A549 (cell line): ENCODE results near the gene BCAT1. TPM values are rescaled to one million over a fixed set of nuclear protein-coding genes. Genes with fewer than 3 reads are reported as not detected.

Experiments
- ATAC-seq, 2 experiments: fragments of 200-7000 bp in 1 of 2; fragments of >200 bp in 1 of 2; cut with Nextera tagmentation in 1 of 2; cut with Tn5 transposase in 1 of 2; 3 replicates each; pipeline versions ENCODE4 v1.8.0 to v1.9.1; 2018 to 2020; ENCODE audit warnings: mild to moderate bottlenecking in 1 of 2, moderate library complexity in 1 of 2
- CTCF ChIA-PET: fragments of 300-600 bp; sonication (Branson Sonifier 250); formaldehyde crosslinking; extraction: SDS; loops from one replicate; lab custom pipeline; 2021; ENCODE audit warnings: antibody characterized with exemption, inconsistent platforms; lab: Yijun Ruan, JAX
- POLR2A ChIA-PET: fragments of 350-600 bp; formaldehyde crosslinking; extraction: SDS; loops from one replicate; lab custom pipeline; 2021; ENCODE audit warnings: antibody characterized with exemption, inconsistent platforms; lab: Yijun Ruan, JAX
- DNase-seq, 2 experiments: peaks; one replicate each; pipeline versions ENCODE4 v3.0.0 to v3.0.0-alpha.2; 2011 to 2016; ENCODE audit warnings: low read depth in 1 of 2, low spot score in 1 of 2
- FAIRE-seq: peaks from 2 replicates; lab custom pipeline; 2011; peaks lifted over from hg19 to GRCh38; lab: Jason Lieb, UNC
- H3K27ac ChIP-seq, 2 experiments: fragments of >200 bp; sonication (Bioruptor Twin); formaldehyde crosslinking; 3 replicates each; pipeline ENCODE4 v1.5.1; 2016 to 2017
- H3K4me1 ChIP-seq: fragments of >200 bp; sonication (Bioruptor Twin); formaldehyde crosslinking; 3 replicates; pipeline ENCODE4 v1.6.1; 2016
- H3K4me2 ChIP-seq: fragments of >200 bp; sonication (Bioruptor Twin); formaldehyde crosslinking; 3 replicates; pipeline ENCODE4 v1.6.1; 2016
- H3K4me3 ChIP-seq: fragments of >200 bp; sonication (Bioruptor Twin); formaldehyde crosslinking; 3 replicates; pipeline ENCODE4 v1.5.1; 2016
- H3K9me3 ChIP-seq: fragments of >200 bp; sonication (Bioruptor Twin); formaldehyde crosslinking; 3 replicates; pipeline ENCODE4 v1.6.1; 2016
- CBX2 ChIP-seq: fragments of 200-600 bp; sonication (generic); IDR thresholded peaks from 2 replicates; pipeline ENCODE4 v1.6.1; 2016; ENCODE audit warnings: low read depth, mild to moderate bottlenecking, borderline replicate concordance
- CBX8 ChIP-seq: fragments of 200-600 bp; sonication (generic); IDR thresholded peaks from 2 replicates; pipeline ENCODE4 v1.6.1; 2016
- CTCF ChIP-seq: fragments of >200 bp; sonication (Bioruptor Twin); formaldehyde crosslinking; IDR thresholded peaks from 3 replicates; pipeline ENCODE4 v1.5.1; 2016
- ESRRA ChIP-seq: fragments of 150-350 bp; IDR thresholded peaks from 2 replicates; pipeline ENCODE4 v1.6.1; 2014; ENCODE audit warnings: mild to moderate bottlenecking, low read length, borderline replicate concordance
- GATA3 ChIP-seq: IDR thresholded peaks from 2 replicates; pipeline ENCODE4 v1.6.1; 2012; ENCODE audit warnings: borderline replicate concordance
- HDAC2 ChIP-seq: fragments of 200-600 bp; sonication (generic); IDR thresholded peaks from 2 replicates; pipeline ENCODE4 v1.6.1; 2016
- HES2 ChIP-seq: fragments of >200 bp; sonication (Bioruptor Twin); formaldehyde crosslinking; IDR thresholded peaks from 2 replicates; pipeline ENCODE4 v1.6.1; 2016
- HEYL ChIP-seq: fragments of 250-450 bp; sonication (Bioruptor Pico); IDR thresholded peaks from 2 replicates; pipeline ENCODE4 v1.8.0; 2021; ENCODE audit warnings: mild to moderate bottlenecking, moderate library complexity
- HMGXB4 ChIP-seq: fragments of 250-450 bp; sonication (Bioruptor Pico); IDR thresholded peaks from 2 replicates; pipeline ENCODE4 v1.5.0; 2021; ENCODE audit warnings: mild to moderate bottlenecking, moderate library complexity, borderline replicate concordance
- HOXA7 ChIP-seq: fragments of 250-450 bp; sonication (Bioruptor Pico); IDR thresholded peaks from 2 replicates; pipeline ENCODE4 v1.5.0; 2020; ENCODE audit warnings: mild to moderate bottlenecking, moderate library complexity
- HOXB13 ChIP-seq: fragments of 250-450 bp; sonication (Bioruptor Pico); IDR thresholded peaks from 2 replicates; pipeline ENCODE4 v1.5.0; 2020; ENCODE audit warnings: low read depth, mild to moderate bottlenecking, moderate library complexity
- HOXB5 ChIP-seq: fragments of 250-450 bp; sonication (Bioruptor Pico); IDR thresholded peaks from 2 replicates; pipeline ENCODE4 v1.5.0; 2020; ENCODE audit warnings: mild to moderate bottlenecking, moderate library complexity
- JUNB ChIP-seq: fragments of >200 bp; sonication (Bioruptor Twin); formaldehyde crosslinking; IDR thresholded peaks from 2 replicates; pipeline ENCODE4 v1.6.1; 2016
- MYC ChIP-seq: IDR thresholded peaks from 2 replicates; pipeline ENCODE4 v1.6.1; 2012; ENCODE audit warnings: mild to moderate bottlenecking, inconsistent platforms, low read length, improper control_type of control experiment, borderline replicate concordance
- NPAS2 ChIP-seq: fragments of 250-450 bp; sonication (Bioruptor Pico); IDR thresholded peaks from 2 replicates; pipeline ENCODE4 v1.8.0; 2022; ENCODE audit warnings: mild to moderate bottlenecking, moderate library complexity, borderline replicate concordance
- POLR2A ChIP-seq: IDR thresholded peaks from 2 replicates; pipeline ENCODE4 v1.6.1; 2012; ENCODE audit warnings: mild to moderate bottlenecking, low read length
- RAD21 ChIP-seq, 2 experiments: fragments of >200 bp in 1 of 2; sonication (Bioruptor Twin) in 1 of 2; formaldehyde crosslinking in 1 of 2; IDR thresholded peaks in 1 of 2; conservative IDR thresholded peaks in 1 of 2; 2 replicates in 1 of 2; 3 replicates in 1 of 2; pipeline ENCODE4 v1.6.1; 2012 to 2018; ENCODE audit warnings: inconsistent platforms in 1 of 2
- RCOR1 ChIP-seq: fragments of 150-350 bp; IDR thresholded peaks from 2 replicates; pipeline ENCODE4 v1.6.1; 2014; ENCODE audit warnings: antibody characterized with exemption, low read length, low read depth
- RFX5 ChIP-seq: fragments of 450-650 bp; IDR thresholded peaks from 2 replicates; pipeline ENCODE4 v1.7.1; 2014; ENCODE audit warnings: antibody characterized with exemption, mild to moderate bottlenecking, moderate library complexity
- RNF2 ChIP-seq: fragments of 200-600 bp; sonication (generic); IDR thresholded peaks from 2 replicates; pipeline ENCODE4 v1.6.1; 2016; ENCODE audit warnings: low read depth, mild to moderate bottlenecking, antibody characterized with exemption, moderate library complexity, borderline replicate concordance
- SMC3 ChIP-seq: fragments of >200 bp; sonication (Bioruptor Twin); formaldehyde crosslinking; IDR thresholded peaks from 3 replicates; pipeline ENCODE4 v1.6.1; 2018; ENCODE audit warnings: inconsistent platforms
- TFCP2L1 ChIP-seq: fragments of 250-450 bp; sonication (Bioruptor Pico); IDR thresholded peaks from 2 replicates; pipeline ENCODE4 v1.5.0; 2021; ENCODE audit warnings: mild to moderate bottlenecking
- ZFP36 ChIP-seq: fragments of 450-650 bp; IDR thresholded peaks from 2 replicates; pipeline ENCODE4 v1.6.1; 2014; ENCODE audit warnings: borderline replicate concordance; ENCODE audit not compliant: partially characterized antibody
- WGBS: methylation state at CpG from one replicate; pipeline ENCODE4 v1.1.6; 2017; ENCODE audit errors: missing lambda C conversion rate; 5-methylcytosine and 5-hydroxymethylcytosine counted together
- polyA plus RNA-seq, 4 experiments: library from polyadenylated mRNA; depleted of rRNA in 3 of 4; stranded (reverse); fragments of >200 nt; fragmentation: RNase III in 1 of 4; extraction: RNeasy Plus Mini Kit Qiagen cat#74134 plus additional on column Dnase treatment in 1 of 4; gene quantifications; 2 replicates in 3 of 4; 3 replicates in 1 of 4; pipeline ENCODE4 v1.2.3, GENCODE V29; 2011 to 2017
- TF ChIP-seq, protein P1 (sequence below): fragments of 450-650 bp; IDR thresholded peaks from 2 replicates; pipeline ENCODE4 v1.6.1; 2014; ENCODE audit warnings: antibody characterized with exemption
- TF ChIP-seq, protein P2 (sequence below): IDR thresholded peaks from 2 replicates; pipeline ENCODE4 v1.6.1; 2012
- TF ChIP-seq, protein P3 (sequence below): IDR thresholded peaks from 2 replicates; pipeline ENCODE4 v1.6.1; 2012; ENCODE audit warnings: low read depth, borderline replicate concordance

Gene BCAT1
- polyA plus RNA-seq, 2 of the 4 experiments (the other 2 are of a cell fraction): 10.5 to 14.6 TPM

GRCh38 chr12:24798335-24798734 is 150.6 kb downstream of the BCAT1 start:
- ChIA-PET POLR2A (no interaction called here), CTCF (no interaction called here)
- H3K27ac ChIP-seq: no peak overlapping the region
- H3K4me2 ChIP-seq: no peak overlapping the region
- no peaks in the 10 kb centered on the region; the same call in 2 of the 3 replicates for H3K9me3 ChIP-seq
- TF ChIP-seq CTCF: no peak
- no peak for TF ChIP-seq SMC3
- no peak for TF ChIP-seq RAD21 (conservative IDR thresholded peaks at IDR 0.05 in 1 of 2, IDR thresholded peaks at IDR 0.05 in 1 of 2)
- no peaks in the 10 kb centered on the region for H3K4me1 ChIP-seq
- no peak for FAIRE-seq
- no peak overlapping the region for H3K4me3 ChIP-seq
- ATAC-seq: no peak
- DNase-seq: no peak

- Histone ChIP-seq H3K4me2 (no peak overlapping the region), H3K9me3 (no peaks in the 10 kb centered on the region; the same call in 2 of the 3 replicates), H3K4me3 (no peak overlapping the region), H3K27ac (no peak overlapping the region), H3K4me1 (no peaks in the 10 kb centered on the region)
- no peak for TF ChIP-seq GATA3
- TF ChIP-seq, protein P1, sequence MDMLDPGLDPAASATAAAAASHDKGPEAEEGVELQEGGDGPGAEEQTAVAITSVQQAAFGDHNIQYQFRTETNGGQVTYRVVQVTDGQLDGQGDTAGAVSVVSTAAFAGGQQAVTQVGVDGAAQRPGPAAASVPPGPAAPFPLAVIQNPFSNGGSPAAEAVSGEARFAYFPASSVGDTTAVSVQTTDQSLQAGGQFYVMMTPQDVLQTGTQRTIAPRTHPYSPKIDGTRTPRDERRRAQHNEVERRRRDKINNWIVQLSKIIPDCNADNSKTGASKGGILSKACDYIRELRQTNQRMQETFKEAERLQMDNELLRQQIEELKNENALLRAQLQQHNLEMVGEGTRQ: no peak
- no peak for TF ChIP-seq NPAS2
- no peak for TF ChIP-seq HOXB5
- TF ChIP-seq, protein P2, sequence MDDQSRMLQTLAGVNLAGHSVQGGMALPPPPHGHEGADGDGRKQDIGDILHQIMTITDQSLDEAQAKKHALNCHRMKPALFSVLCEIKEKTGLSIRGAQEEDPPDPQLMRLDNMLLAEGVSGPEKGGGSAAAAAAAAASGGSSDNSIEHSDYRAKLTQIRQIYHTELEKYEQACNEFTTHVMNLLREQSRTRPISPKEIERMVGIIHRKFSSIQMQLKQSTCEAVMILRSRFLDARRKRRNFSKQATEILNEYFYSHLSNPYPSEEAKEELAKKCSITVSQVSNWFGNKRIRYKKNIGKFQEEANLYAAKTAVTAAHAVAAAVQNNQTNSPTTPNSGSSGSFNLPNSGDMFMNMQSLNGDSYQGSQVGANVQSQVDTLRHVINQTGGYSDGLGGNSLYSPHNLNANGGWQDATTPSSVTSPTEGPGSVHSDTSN: no peak
- TF ChIP-seq RNF2: no peak
- FAIRE-seq: no peak
- DNase-seq: no peak
- ATAC-seq: no peak
- ChIA-PET CTCF (no interaction called here), POLR2A (no interaction called here)
- WGBS: 56% methylated on average over 2 of the region's 2 CpGs
These were observed 151.0 kb downstream of the BCAT1 start for GRCh38 chr12:24797901-24798300.

DNA sequence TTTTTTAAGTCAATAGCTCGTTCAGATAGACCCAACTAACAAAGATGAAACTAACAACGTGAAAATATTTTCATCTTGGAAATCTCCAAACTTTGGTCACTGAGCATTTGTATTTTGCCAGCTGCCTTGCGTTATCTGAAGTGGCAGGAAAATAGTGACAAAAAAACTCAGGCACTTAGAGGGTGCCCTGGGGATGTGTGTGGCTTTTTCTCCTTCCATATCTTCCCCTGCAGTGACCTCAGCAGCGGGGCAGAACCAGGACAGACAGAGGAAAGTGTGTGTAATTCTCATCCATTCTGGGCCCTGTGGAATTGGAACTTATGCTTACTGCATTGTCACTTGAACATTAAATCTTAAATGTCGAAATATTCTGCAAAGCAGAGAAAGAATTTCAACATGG is 152.0 kb downstream of the BCAT1 start:
- Histone ChIP-seq H3K4me2 (no peak overlapping the region), H3K27ac (no peak overlapping the region), H3K9me3 (no peaks in the 10 kb centered on the region; the same call in 2 of the 3 replicates), H3K4me1 (no peaks in the 10 kb centered on the region), H3K4me3 (no peak overlapping the region)
- CTCF ChIA-PET: no interaction called here
- POLR2A ChIA-PET: no interaction called here
- ATAC-seq: no peak
- FAIRE-seq: no peak
- 20% methylated on average over 5 of the region's 5 CpGs for WGBS
- DNase-seq: no peak
- no peak for TF ChIP-seq ZFP36
- no peak for TF ChIP-seq POLR2A
- no peak for TF ChIP-seq TFCP2L1
- TF ChIP-seq JUNB: no peak
- no peak for TF ChIP-seq NPAS2
- no peak for TF ChIP-seq HMGXB4 (CRISPR knock-in tag)
- TF ChIP-seq HDAC2: no peak
- no peak for TF ChIP-seq SMC3
- TF ChIP-seq ESRRA: no peak
- no peak for TF ChIP-seq RFX5
- TF ChIP-seq HEYL (CRISPR knock-in tag): no peak
- TF ChIP-seq HOXB13: no peak
- no peak for TF ChIP-seq HOXB5
- TF ChIP-seq, protein P3, sequence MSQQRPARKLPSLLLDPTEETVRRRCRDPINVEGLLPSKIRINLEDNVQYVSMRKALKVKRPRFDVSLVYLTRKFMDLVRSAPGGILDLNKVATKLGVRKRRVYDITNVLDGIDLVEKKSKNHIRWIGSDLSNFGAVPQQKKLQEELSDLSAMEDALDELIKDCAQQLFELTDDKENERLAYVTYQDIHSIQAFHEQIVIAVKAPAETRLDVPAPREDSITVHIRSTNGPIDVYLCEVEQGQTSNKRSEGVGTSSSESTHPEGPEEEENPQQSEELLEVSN: no peak
- TF ChIP-seq RCOR1: no peak
- no peak for TF ChIP-seq CBX8
- TF ChIP-seq MYC: no peak
- TF ChIP-seq HOXA7 (CRISPR knock-in tag): no peak
- TF ChIP-seq CBX2: no peak
- TF ChIP-seq HES2: no peak
